HuH-7.5 (cell line): Measurements from ENCODE around the gene CFAP46.
"Not testable (repeated sequence)": the region's sequence is repeated elsewhere in the genome, so short reads cannot be mapped to it uniquely, and the experiment has no call there.

Experiments used
- DNase-seq: peaks from one replicate; pipeline ENCODE4 v3.0.0; 2011; ENCODE audit warnings: low spot score

CFAP46 gene

GRCh38 chr10:132979491-132980425 is 37.4 kb upstream of the CFAP46 start:
- DNase-seq = no peak

GRCh38 chr10:132978542-132978941 is 36.2 kb upstream of the CFAP46 start:
- no peak for DNase-seq

GRCh38 chr10:132977807-132978206 is 35.4 kb upstream of the CFAP46 start:
- no peak for DNase-seq

- DNase-seq = no peak
Measured at GRCh38 chr10:132977076-132977475, 34.7 kb upstream of the CFAP46 start.

DNA sequence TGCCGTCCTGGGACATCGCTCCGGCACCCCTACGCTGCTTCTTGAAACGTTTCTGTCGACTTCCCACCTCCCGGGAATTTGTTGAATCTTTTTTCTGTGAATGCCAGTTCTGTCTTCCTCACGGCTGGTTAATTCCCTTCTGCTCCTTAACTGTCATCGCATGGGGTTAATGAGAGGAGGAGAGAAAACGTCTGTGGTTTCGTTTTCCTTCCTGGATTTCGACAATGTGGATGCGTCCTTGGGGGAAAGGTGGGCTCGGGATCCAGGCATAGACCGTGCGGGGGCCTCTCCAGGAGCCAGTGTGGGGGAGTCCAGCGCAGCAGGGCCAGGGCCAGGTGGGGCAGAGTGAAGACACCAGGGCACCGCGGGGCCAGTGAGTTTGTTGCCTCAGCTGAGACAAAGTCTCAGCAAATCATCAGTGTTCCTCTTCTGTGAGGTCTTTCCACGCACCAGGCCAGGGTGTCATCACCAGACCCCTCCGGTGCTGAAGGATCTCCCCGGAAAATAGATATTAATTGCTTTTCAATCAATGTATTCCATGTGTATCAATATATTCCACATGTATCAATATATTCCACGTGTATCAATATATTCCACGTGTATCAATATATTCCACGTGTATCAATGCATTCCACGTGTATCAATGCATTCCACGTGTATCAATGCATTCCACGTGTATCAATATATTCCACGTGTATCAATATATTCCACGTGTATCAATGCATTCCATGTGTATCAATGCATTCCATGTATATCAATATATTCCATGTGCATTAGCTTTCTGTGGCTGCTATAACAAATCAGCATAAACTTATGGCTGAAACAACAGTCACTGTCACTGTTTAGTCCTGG is 33.7 kb upstream of the CFAP46 start:
- no peak for DNase-seq

DNA sequence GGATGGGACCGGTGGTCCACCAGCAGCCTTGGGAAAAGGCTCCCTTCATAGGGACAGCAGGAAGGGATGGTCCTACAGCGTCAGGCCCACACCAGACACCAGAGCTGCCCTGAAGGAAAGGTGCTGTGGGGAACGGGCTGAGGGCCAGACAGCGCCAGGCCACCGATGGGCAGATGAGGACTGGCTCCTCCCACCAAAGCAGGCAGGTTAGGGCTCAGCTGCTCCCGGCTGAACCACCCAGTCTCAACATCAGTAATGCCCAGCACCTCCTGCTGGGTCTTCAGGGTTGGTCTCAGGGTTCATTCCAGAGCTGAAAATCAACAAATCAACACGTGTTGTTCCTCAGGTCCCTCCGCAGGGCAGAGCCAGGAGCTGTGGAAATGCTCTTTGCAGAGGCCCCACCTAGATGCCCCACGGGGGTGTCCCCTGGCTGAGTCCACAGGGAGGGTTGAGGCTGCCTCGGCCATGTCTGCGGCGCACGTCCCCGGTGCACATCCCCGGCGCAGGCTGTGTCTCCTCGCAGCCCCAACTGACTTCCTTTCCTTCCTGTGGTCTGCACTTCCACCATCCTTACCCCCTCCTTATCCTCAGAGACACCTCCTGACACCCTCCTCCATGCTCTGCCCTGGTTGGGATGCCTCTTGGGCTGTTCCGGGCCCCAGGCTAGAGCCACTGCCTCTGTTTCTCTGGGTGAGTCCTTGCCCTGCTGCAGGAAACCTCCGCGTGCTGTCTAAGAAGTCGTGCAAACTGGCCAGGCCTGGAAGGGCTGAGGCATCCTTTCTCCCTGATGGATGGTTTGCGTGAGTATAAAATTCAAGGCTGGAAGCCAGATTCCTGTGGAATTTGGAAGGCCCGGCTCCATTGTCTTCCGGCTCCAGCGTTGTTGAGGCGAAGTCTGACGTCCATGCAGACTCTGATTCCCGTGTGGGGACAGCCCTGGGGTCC is 32.8 kb upstream of the CFAP46 start:
- DNase-seq = no peak

DNA sequence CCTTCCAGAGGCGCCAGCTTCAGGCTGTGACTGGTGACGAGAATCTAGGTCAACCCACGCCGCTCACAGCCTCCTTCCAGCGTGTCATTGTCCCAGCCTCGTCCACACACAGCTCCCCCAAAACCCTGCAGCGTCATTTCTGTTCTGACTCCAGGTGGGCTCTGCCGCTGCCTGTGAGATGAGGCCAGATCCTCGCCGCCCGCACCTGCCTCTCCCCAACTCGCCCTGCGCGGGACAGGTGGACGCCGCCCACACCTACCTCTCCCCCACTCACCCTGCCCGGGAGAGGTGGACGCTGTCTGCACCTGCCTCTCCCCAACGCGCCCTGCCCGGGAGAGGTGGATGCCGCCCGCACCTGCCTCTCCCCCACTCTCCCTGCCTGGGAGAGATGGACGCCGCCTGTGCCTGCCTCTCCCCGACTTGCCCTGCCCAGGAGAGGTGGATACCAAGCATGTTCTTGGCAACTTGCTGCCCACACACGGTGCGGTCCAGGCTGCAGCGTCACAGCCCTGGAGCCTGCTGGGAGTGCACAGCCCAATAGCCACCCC is 32.0 kb upstream of the CFAP46 start:
- no peak for DNase-seq

DNA sequence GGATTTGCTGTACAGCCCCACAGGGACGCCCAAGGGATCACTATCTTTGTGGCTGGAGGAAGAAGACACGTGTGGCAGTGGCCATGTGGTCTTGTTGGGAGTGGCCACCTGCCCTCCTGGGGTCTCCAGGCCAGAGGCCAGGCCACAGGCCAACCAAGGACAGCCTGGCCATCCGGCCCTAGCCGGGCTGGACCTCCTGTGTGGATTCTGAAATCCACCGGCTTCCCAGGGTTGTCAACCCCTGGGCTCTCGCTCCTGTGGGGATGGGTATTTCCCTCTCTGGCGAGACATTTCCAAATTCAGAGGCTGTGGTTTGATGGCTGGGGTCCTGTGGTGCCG is 31.5 kb upstream of the CFAP46 start:
- DNase-seq = no peak

DNA sequence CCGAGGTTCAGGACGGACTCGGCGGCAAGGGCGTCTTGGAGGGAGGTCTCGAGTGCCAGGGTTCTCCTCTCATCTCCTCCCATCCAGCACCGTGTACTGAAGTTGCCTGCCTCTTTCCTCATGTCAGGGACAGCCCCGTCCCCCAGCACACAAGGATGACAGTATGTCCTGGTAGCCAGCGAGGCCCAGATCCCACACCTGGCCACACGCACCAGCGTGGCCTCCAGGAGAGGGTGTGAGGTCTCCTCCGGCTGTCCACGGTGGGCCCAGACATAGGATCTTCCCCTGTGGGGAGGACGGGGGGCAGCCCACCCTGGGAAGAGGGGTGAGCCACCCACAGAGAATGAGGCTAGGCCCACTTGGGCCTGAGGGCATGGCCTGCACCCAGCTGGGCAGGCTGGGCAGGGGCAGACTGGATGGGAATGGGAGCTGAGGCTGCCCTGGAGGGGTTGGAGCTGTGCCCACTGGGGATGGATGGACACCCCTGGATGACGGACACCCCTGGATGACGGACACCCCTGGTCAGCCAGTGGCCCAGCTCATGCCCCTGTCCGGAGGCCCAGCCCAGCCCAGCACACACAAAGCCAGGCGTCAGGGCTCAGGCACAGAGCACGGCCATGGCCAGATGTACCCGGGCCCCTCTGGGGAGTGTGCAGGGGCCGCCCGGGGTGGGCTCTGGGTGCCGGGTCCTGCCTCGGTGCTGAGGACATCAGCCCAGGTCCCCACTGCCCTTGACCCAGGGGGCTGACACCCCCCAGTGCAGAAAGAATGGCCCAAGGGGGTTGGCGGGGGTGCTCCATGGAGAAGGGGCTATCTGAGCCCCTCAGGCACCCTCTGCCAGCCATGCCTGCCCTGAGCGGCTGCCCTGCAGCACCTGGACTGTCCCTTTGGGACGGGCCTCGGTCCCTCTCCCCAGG is 30.9 kb upstream of the CFAP46 start:
- DNase-seq = no peak

DNA sequence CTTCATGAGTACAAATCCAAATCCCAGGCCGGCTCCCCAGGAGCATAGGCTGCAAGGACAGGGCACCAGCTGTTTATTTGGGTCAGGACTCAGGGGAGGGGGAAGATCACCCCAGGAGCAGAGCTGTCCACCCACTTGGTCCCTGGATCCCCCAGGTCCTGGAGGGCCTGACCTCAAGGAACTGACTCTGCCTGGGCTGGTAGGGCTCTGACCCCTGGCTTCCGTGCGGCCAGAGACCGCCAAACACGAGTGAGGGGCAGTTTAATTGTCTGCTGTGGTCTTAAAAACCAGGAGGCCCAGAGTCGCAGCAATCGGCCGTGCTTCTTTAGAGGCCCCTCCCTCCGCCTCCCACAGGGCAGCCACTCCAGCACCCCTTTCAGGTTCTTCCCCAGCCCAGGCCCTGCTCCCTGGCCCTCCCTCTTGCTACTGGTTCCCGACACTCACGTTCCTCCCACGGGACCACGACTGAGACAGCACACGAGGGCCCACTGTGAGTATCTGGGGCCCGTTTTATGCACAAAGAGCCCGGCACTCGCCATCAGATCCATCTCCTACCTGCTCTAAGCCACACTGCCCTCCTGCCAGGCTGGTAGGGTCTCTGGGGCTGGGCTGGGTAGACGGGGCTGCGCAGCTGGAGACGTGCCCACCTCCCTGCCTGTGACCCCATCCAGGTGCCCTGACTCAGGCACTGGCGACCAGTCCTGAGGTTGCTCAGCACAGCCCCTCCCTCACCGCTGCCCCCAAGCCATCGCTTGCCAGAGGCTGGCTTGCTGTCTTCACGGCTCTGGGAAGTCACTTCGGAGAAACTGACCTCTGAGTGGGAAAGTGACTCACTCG is 30.0 kb upstream of the CFAP46 start:
- no peak for DNase-seq

- DNase-seq = no peak
Measured at GRCh38 chr10:132971448-132972148, 29.2 kb upstream of the CFAP46 start.

GRCh38 chr10:132970641-132971438 is 28.5 kb upstream of the CFAP46 start:
- no peak for DNase-seq

DNA sequence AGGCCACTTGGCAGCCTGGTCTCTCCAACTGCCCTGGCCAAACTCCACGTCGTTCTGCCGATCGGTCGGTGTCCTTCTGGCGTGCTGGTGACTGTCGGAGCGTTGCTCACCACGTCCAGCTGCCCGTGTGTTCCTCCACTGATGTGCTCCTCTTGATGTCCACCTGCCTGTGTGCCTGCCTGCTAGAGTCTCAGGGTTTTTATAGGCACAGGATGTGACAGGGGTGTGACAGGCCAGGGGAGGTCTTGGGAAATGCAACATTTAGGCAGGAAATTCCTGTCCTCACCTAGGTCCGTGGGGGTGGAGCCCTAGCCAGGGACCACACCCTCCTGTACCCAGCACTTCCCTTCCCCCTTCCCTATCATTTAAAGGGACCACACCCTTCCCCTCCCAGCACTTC is 25.2 kb upstream of the CFAP46 start:
- no peak for DNase-seq

DNA sequence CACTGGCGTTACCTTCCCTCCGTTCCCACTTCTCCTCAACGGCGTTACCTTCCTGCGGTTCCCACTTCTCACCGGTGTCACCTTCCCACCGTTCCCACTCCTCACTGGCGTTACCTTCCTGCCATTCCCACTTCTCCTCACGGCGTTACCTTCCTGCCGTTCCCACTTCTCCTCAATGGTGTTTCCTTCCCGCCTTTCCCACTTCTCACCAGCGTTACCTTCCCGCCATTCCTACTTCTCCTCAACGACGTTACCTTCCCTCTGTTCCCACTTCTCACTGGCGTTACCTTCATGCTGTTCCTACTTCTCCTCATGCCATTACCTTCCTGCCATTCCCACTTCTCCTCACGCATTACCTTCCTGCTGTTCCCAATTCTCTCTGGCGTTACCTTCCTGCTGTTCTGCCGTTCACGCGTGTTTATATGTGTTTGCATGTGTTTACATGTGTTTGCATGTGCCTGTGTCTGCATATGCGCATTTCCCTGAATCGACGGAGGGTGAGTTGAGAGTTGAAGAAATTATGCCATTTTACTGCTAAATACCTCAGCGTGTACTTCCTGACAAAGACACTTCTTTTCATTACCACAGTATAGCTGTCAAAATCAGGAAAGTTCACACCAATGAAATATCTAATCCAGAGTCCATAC is 23.2 kb upstream of the CFAP46 start:
- DNase-seq = no peak

- DNase-seq = not testable (repeated sequence)
Measured at GRCh38 chr10:132964707-132965410, 22.5 kb upstream of the CFAP46 start.

DNA sequence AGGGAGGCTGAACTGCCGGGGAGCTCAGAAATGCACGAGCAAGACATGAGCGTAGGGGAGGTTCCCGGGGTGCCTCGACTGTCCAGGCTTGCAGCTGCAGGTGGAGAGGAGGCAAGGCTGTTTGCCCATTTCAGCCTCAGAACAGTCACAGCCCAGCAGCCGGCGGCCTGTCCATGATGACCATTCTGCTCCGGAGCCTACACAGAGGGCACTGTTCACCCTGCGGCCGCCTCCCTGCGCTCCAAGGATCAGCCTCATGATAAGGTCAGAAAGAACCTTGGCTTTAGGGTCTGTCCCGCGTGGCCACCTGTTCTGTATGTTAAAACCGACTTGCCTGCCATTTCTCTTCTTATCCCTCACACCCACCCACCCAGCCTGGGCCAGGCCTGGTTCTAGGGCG is 21.9 kb upstream of the CFAP46 start:
- no peak for DNase-seq

GRCh38 chr10:132963430-132963960 is 21.1 kb upstream of the CFAP46 start:
- no peak for DNase-seq
